PC-9 (cell line): ENCODE data around the gene FGF9.

Experiments used
- CTCF ChIP-seq: fragments of 200-600 bp; sonication (generic); conservative IDR thresholded peaks from 2 replicates; pipeline ENCODE4 v1.6.1; 2017; ENCODE audit warnings: mixed run types, antibody characterized with exemption, mild to moderate bottlenecking, moderate library complexity
- EZH2 ChIP-seq: fragments of 200-600 bp; sonication (generic); IDR thresholded peaks from 2 replicates; pipeline ENCODE4 v1.8.0; 2017; ENCODE audit warnings: antibody characterized with exemption, low read depth

GRCh38 chr13:21742096-21742495 lies 71.2 kb downstream of the FGF9 start:
- no peak for TF ChIP-seq CTCF
- no peak for TF ChIP-seq EZH2
